Uterine smooth muscle cell (primary cell): Measurements from ENCODE around the gene NDUFB11. TPM values are rescaled to one million over a fixed set of nuclear protein-coding genes. Genes with fewer than 3 reads are reported as not detected.

Source experiments
- total RNA-seq: library from RNA; depleted of rRNA; stranded (reverse); fragments of >200 nt; gene quantifications from 2 replicates; pipeline ENCODE4 v1.2.3, GENCODE V29; 2014

Gene NDUFB11
- 38.1 and 57.2 TPM in 2 replicates for total RNA-seq

GRCh38 chrX:47144626-47145394 lies at the start of gene NDUFB11, which contains the start of gene RBM10:
TSS of gene NDUFB11 (minus strand) at chrX:47144702. CDS start at chrX:47144679, 23 bp downstream.
TSS of gene RBM10 (plus strand) at chrX:47145221. CDS start at chrX:47147482, 2,261 bp downstream.

GRCh38 chrX:47193475-47194193 lies 49.1 kb upstream of the NDUFB11 start, which contains the start of gene UBA1:
TSS of gene UBA1 (plus strand) at chrX:47193829. CDS start at chrX:47198803, 4,974 bp downstream.

Other genes with a start within 250 kb of the NDUFB11 start
- gene JADE3, start 232.3 kb downstream of the NDUFB11 start, total RNA-seq = 3.0 and 4.6 TPM in 2 replicates
- gene RGN, start 66.3 kb downstream of the NDUFB11 start, total RNA-seq = 2.9 and 6.7 TPM in 2 replicates
- 61.2 and 69.6 TPM in 2 replicates for gene RBM10, start 519 bp upstream of the NDUFB11 start, total RNA-seq
- gene UBA1, start 49.1 kb upstream of the NDUFB11 start, total RNA-seq = 170 and 214 TPM in 2 replicates
- gene CDK16, start 74.0 kb upstream of the NDUFB11 start, total RNA-seq = 88.1 and 124 TPM in 2 replicates
- 50.8 and 53.0 TPM in 2 replicates for gene USP11, start 88.3 kb upstream of the NDUFB11 start, total RNA-seq
- gene ZNF157, start 225.9 kb upstream of the NDUFB11 start, total RNA-seq = 0.11 and 0.12 TPM in 2 replicates